Uterus (tissue), 2 donors: ENCODE data around the gene DDHD1.

Experiments used
- POLR2A ChIP-seq, 2 donors: fragments of 450-650 bp; IDR thresholded peaks; one replicate each; pipeline ENCODE4 v1.6.1; 2016; ENCODE audit warnings: antibody characterized with exemption in 2 of 2, mild to moderate bottlenecking in 1 of 2, moderate library complexity in 1 of 2
- TF ChIP-seq, protein P1 (sequence below), 4 experiments: fragments of 200-600 bp in 2 of 4; fragments of 450-650 bp in 2 of 4; sonication (generic) in 2 of 4; IDR thresholded peaks; one replicate each; pipeline ENCODE4 v1.5.1; 2016 to 2019; ENCODE audit warnings: antibody characterized with exemption in 4 of 4, mild to moderate bottlenecking in 2 of 4, moderate library complexity in 1 of 4

DNA sequence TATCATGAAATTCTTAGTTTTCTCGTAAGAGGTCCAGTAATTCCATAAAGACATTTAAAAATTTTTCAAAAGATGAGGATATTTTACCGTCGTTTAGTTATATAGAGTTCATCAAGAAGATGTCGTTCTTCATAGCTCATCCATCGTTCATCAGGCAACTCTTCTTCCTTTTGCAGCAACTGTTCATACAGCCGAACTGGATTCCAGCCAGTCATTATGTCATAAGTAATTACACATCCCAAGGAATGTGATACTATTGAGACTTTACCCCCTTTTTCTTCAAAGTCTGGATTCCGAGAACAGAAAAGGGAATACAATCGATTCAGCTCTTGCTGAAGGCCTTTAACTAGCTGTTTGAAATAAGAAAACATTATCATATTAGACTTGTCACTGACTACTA is 90.3 kb downstream of the DDHD1 start:
- TF ChIP-seq, protein P1, sequence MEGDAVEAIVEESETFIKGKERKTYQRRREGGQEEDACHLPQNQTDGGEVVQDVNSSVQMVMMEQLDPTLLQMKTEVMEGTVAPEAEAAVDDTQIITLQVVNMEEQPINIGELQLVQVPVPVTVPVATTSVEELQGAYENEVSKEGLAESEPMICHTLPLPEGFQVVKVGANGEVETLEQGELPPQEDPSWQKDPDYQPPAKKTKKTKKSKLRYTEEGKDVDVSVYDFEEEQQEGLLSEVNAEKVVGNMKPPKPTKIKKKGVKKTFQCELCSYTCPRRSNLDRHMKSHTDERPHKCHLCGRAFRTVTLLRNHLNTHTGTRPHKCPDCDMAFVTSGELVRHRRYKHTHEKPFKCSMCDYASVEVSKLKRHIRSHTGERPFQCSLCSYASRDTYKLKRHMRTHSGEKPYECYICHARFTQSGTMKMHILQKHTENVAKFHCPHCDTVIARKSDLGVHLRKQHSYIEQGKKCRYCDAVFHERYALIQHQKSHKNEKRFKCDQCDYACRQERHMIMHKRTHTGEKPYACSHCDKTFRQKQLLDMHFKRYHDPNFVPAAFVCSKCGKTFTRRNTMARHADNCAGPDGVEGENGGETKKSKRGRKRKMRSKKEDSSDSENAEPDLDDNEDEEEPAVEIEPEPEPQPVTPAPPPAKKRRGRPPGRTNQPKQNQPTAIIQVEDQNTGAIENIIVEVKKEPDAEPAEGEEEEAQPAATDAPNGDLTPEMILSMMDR (IDR thresholded peaks at IDR 0.05): no peak
- TF ChIP-seq POLR2A (IDR thresholded peaks at IDR 0.05): no peak
